ENCODE results near the gene ENO2.
A peak's percentile ranks its signal among the peaks of the same experiment; 100 is the strongest.

ENO2 gene

DNA sequence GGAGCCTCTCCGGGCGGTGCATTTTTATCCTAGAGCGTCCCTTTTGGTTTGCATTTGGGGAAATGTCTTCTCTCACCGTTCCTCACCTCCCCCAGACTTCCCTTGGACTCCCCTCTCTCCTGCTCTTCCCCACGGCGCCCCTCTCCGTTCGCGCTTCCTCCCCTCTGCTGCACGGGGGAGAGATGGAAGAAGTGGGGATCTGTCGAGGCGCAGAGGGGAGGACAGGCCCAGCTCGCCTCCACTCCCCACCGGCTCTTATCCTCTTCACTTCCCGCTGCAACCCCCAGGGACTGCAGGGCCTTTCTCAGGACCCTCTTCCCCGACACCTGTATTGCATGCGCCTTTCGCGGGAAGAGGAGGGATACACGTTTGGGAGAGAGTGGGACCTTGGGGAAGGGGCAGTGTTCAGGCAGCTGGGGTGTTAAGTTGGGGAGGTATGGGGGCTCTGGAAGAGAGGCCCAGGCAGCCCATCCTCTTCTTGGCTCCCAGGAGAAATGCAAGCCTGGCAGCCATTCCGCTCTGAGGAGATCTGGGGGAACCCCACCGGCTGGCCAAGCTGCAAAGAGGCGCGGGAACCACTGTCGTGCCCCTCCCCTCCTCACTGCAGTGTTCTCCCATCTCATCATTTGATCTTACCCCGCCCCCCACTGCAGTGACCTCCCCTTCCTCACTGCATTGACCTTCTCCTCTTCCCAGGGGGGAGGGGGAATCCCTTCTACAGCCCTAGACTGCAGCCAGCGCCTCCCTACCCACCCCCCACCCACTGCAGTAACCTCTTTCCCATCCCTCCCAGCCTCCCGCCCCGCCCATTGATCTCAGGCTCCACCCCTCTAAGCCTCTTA lies 788 bp downstream of the ENO2 start:
- no peak for DNase-seq

DNA sequence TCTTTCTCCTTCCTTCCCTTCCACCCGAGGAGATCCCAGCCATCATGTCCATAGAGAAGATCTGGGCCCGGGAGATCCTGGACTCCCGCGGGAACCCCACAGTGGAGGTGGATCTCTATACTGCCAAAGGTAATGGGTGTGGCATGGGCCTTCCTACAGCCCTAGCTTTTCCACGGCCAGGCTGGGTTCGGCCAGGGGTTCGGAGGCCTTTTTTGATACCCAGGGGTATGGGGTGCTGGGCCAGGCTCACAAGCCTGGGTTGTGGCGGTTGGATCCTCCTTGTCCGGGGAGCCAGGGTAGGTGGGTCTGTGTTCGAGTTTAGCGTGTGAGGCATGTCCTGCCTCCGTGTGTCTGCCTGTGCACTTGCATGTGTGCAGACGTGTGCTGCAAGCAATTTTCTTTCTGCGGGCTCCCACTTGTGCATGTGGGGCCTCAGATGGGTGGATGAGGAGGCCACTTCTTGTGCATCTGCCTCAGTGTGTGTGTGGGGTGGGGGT lies 1.5 kb downstream of the ENO2 start:
- no peak for DNase-seq

DNA sequence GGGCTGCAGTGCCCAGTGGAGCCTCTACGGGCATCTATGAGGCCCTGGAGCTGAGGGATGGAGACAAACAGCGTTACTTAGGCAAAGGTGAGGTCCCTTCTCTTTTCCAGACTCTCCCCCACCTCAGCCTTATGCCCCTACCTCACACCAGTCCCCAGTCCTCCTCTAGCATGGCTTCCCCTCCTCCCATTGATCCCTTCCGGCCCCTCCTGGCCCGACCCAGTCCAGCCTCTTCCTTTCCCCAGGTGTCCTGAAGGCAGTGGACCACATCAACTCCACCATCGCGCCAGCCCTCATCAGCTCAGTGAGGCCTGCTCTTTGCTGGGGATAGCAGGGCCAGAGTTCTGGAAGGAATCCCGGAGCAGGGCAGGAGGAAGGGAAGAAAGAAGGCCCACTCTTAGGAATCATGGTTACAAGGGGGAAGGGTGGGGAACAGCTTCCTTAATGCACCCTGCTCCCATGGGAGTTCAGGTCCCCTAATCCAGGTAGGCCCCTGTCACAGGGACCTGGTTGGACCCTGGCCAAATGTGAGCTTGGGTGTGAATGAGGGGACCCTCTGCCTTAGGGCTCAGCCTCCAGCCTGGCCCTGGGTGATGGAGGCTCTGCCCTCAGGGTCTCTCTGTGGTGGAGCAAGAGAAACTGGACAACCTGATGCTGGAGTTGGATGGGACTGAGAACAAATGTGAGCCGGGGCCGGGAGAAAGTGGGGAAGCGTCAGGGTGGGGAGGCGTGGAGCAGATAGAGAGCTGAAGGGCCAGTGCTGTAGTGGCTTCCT lies 2.2 kb downstream of the ENO2 start:
- DNase-seq = no peak

DNA sequence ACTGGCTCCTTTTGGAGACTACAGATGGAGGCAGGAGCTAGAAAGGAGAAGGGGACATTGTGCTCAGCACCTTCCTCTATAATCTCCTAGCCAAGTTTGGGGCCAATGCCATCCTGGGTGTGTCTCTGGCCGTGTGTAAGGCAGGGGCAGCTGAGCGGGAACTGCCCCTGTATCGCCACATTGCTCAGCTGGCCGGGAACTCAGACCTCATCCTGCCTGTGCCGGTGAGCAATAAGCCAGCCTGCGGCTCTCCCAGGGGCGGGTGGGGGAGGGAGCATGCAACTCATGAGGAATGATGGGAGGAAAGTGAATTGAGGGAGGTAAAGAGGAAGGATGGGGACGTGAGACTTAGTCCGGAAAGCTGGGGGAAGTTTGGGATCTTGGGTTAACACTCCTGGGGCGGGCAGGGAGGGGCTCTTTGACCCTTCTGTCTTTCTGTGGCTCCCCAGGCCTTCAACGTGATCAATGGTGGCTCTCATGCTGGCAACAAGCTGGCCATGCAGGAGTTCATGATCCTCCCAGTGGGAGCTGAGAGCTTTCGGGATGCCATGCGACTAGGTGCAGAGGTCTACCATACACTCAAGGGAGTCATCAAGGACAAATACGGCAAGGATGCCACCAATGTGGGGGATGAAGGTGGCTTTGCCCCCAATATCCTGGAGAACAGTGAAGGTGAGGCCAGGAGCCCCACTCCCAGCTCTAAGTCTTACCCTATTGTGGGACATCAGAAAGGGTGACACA lies 3.3 kb downstream of the ENO2 start:
- DNase-seq = no peak

DNA sequence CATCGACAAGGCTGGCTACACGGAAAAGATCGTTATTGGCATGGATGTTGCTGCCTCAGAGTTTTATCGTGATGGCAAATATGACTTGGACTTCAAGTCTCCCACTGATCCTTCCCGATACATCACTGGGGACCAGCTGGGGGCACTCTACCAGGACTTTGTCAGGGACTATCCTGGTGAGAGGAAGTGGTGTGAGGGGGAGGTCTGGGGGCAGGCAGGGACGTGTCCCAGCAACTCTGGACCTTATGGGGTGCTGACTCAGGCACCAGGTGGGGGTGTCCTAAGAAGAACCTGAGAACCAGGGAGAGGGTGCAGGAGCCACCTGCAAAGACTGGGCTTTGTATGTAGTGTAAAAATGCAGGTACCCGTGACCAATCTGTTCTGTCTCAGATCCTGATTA lies 5.2 kb downstream of the ENO2 start:
- no peak for DNase-seq

DNA sequence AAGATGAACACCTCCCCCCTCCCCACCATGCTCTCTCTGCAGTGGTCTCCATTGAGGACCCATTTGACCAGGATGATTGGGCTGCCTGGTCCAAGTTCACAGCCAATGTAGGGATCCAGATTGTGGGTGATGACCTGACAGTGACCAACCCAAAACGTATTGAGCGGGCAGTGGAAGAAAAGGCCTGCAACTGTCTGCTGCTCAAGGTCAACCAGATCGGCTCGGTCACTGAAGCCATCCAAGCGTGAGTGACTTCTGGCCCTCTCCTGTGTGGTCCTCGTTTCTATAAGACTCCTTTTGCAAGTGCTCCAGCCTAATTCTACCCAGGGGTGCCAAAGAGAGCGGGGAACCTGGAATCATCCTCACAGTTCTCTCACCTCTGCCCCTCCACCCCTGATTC lies 7.2 kb downstream of the ENO2 start:
- no peak for DNase-seq

DNA sequence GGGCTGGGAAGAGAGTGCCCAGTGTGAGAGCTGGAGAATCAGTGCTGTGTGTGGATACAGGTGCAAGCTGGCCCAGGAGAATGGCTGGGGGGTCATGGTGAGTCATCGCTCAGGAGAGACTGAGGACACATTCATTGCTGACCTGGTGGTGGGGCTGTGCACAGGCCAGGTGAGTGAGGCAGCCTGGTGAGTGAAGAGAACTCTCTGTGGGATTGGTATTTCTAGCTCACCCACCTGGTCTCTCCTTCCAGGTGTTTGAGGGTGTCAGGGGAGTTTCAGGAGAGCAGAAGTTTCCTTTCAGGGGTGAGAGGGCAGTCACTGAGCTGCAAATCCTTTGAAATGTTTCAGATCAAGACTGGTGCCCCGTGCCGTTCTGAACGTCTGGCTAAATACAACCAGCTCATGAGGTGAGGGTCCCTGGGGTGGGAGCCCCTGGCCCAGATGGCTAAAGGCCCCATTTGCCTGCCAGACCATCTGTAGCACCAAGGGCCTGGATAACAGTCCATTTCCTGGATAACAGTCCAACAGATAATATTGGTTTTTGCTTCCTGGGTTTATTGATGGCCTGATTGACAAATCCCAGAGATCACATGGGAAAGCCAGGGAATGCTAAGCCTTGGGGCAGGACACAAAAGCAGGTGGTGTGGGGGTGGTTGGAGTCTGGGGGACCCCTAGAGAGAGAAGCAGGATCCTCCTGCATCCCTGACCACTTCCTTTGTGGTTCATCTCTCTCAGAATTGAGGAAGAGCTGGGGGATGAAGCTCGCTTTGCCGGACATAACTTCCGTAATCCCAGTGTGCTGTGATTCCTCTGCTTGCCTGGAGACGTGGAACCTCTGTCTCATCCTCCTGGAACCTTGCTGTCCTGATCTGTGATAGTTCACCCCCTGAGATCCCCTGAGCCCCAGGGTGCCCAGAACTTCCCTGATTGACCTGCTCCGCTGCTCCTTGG lies 7.9 kb downstream of the ENO2 start:
- peak; percentile 75 for DNase-seq

DNA sequence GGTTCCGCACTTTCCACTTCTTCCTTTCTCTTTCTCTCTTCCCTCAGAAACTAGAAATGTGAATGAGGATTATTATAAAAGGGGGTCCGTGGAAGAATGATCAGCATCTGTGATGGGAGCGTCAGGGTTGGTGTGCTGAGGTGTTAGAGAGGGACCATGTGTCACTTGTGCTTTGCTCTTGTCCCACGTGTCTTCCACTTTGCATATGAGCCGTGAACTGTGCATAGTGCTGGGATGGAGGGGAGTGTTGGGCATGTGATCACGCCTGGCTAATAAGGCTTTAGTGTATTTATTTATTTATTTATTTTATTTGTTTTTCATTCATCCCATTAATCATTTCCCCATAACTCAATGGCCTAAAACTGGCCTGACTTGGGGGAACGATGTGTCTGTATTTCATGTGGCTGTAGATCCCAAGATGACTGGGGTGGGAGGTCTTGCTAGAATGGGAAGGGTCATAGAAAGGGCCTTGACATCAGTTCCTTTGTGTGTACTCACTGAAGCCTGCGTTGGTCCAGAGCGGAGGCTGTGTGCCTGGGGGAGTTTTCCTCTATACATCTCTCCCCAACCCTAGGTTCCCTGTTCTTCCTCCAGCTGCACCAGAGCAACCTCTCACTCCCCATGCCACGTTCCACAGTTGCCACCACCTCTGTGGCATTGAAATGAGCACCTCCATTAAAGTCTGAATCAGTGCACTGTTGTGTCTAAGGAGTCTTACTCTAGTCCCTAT lies 8.8 kb downstream of the ENO2 start:
- DNase-seq = no peak

DNA sequence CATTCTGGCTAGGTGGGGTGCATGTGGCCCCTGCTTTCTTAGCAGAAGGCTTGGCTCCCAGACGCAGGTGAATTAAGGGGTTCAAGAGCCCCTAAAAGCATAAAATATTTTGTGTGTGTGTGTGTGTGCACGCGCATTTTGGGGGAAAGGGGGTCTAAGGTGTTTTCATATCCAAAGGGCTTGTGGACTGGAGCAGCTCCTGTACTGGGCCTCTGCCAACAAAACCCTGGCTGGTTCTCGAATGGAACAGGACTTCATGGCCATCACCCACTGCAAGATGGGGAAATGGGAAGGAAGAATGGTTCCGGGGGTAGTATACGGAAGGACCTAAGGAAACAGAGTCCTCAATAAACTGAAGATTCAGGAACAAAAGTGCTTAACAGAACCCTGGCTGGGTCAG lies 9.5 kb downstream of the ENO2 start:
- DNase-seq = no peak

DNA sequence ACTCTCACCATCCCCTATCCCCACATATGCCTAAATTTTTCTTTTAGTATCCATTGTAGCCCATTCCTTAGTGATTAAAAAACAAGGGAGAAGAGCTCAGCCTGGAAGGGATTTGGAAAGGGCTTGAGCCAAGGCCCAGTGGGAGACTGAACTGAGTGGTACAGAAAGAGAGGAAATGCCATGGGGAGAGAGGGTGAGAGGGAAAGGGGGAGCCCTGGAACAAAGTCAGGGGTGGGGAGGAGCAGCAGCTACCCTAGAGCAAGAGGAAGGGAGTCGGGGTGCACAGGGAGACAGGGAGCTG lies 10.8 kb downstream of the ENO2 start:
- no peak for DNase-seq

DNA sequence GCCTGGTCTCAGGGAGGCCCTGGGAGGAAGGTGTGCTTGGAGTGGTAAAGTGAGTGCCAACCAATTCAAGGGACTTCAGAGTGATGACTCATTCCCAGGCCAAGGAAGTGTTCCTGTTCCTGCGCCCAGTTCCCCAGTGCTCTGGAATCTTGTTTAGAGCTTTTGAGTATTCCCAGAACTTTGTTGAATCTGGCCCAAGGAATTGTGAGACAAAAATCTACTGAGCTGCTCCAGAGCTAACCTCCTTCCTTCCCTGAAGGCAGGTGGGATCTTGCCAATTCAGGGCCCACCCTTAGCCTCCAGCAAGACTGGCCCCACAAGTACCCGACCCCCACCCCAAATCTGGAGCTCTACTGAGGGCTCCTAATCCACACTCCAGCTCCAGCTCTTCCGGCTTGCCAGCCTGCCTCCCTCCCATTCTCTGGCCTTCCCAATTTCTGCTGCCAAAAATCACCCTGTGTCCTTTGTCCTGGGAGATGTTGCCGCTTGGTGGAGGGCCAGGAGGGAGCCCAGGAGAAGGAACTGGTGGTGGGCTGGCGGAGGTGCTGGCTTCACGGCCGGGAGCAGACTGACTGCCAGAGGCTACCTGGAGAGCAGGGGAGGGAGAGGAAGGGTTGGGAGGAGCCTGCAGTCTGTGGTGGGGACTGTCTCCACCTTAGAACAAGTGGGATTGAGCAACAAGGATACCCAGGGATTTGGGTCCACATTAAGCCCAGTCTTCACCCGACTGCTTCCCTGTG lies 11.3 kb downstream of the ENO2 start:
- DNase-seq = no peak

DNA sequence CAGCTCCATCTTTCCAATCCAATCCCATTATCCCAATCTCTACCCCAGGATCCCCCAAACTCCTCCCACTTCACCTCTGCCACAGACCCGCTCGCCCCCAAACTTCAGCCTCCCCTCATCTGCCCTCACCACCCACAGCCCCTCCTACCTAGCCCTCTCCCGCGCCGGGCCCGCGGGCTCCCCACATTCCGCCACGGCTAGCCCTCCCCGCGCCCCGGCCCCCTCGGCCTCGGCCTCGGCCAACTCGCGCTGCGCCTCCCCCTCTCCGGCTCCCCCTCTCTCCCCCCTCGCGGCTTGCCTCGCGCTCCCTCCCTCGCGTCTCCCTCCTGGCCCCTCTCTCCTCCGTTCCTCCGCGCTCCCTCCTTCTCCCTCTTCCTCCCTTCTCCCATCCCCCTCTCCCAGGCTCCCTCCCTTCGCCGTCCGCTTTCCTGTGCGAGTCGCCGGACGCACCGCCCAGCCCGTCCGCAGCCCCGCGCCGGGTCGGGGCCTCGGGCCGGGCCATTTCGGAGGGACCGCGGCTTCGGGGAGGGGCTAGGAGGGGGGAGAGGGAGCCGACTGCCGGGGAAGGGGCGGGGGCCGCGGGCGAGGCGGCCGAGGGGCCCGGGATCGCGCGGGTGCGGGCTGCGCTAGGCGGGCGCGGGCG lies 13.1 kb downstream of the ENO2 start, which contains the start of gene ATN1:
TSS of gene ATN1 (plus strand) at position 581 of the 643 bp plus-strand sequence. CDS start 6,043 bp downstream, outside the sequence.
- peak; percentile 59 for DNase-seq

DNA sequence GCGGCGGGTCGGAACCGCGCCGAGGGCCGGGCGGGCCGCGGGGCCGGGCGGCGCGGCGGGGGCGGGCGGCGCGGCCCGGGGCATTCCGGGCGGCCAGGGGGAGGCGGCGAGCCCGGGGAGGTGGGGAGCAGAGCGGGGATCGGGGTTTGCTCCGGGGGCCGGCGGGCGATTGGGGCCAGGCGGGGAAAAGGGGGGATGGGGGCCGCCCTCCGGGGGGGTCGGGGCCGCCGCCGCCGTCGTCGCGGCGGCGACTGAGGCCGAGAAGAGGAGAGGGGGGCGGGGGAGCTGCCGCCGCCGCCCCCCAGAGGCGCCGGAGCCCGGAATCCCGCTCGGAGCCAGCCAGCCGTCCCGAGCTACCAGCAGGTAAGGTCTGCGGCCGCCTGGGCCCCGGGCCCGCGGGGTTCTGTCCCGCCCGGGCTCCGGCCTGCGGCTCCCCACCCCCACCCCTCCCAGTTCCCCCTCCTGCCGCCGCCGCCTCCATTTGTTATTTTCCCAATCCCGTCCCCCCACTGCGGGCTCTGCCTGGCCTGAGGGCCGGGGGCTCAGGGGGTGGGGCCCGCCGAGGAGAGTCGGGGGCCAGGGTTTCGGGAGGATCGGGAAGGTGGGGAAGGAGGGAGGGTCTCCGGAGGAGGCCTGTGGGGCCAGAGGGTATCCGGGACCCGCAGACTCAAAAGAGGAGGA lies 13.8 kb downstream of the ENO2 start:
- no peak for DNase-seq

DNA sequence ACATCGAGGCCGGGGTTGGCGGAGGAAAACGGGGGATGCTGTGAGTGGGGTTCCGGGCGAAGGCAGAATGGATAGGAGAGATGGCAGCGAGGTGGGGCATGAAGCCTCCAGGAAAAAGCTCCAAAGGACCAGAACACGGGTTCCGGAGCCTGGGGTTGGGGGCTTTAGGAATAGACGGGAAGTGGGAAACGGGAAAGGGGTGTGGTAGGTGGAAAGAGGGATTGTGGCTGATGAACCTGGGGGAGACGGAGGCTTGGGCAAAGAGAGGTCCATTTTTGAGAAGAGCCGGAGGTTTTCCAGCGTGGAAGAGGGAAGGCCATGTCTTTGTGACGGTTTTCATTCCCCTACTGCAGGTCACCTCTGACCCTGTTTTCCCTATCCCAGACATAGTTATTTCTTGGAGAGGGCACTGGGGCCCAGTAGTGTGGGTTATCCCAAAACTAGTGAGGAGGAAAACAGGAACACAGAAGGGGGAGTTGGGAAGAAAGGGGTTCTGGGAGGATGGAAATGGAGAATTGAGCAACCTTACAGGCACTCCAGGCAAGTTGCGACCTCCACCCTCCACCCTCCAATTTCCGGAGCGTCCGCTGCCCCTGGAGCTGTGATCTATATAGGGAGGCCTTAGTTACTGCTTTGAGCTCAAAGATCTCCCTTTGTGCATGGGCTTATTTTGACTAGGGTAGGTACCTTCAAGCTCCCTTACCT lies 14.5 kb downstream of the ENO2 start:
- DNase-seq = no peak

DNA sequence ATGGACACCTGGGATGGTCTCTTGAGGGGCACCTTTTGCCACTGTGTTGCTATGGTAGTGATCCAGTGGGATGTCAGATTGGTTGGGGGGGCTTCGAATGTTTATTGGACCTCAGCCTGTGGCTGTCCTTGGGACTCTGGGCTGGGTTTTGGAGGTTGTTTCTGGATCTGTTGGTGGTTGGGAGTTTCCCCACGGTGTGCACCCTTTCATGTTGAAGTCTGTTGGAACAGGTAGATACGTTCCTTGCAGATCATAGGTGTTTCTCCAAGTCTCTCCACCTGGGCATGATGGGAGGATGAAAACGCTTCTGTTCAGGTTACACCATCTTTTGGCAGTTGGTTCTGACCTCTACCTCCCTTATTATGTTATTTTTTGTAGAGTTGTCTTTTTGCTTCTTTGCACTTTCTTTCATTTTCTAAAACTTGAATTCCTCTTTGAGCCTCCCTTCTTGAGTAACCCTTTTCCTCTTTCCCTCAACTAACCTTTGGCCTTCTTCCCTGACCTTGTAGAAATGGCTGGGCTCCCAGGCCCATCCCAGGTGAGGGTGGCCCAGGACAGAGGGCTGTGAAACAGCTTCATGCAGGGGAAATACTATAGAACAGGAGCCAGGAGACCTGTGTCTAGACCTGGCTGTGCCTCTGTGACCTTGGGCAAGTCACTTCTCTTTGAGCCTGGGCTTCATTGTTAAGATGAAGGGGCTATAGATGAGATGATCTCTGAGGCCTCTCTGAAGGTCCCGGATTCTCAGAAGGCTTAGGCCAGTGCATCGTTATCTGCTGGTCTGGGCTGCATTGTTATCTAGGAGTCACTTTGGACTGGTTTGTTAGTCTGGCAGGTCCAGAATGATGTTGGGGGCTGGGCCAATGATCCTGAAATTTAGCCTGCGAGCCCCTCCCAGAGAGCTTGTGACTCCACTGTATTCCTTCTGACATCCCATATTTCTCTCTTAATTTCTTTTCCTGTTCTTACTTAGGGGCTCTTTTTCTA lies 15.4 kb downstream of the ENO2 start:
- DNase-seq = no peak

DNA sequence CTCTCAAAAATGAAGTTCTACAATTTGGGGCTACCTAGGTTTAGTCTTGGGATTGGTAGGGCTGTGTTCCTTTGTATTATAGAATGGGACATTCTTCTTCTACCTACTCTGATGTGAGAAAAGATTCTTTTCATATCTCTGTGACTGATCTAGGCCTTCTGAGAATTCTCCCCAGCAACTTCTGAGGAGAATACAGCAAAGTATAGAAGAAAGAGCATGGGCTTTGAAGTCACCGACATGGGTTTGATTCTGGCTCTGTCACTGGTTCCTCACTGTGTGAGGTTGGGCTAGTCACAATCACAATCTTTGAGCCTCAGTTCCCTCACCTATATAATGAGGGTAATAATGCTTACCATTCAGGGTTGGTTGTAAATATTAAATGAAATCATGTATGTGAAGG lies 18.4 kb downstream of the ENO2 start:
- DNase-seq = no peak

DNA sequence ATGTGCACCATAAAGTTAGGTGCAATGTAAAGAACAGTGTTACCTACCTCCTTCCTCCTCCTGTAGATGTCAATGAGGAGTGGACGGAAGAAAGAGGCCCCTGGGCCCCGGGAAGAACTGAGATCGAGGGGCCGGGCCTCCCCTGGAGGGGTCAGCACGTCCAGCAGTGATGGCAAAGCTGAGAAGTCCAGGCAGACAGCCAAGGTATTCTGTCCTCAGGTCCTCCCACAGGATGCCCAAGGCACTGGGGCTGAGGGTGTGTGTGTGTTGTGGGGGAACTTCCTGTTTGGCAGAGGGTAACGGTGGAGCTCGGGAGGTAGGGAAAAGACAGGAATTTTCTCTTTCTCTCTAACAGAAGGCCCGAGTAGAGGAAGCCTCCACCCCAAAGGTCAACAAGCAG lies 19.7 kb downstream of the ENO2 start:
- DNase-seq = no peak
